GM12878 (cell line): ENCODE results near the gene OFD1. TPM values are rescaled to one million over a fixed set of nuclear protein-coding genes. Genes with fewer than 3 reads are reported as not detected.

Experiments used
- ATAC-seq: fragments of 200-7000 bp; cut with Tn5 transposase; 3 replicates; pipeline ENCODE4 v1.9.1; 2020; ENCODE audit warnings: mild to moderate bottlenecking, moderate library complexity
- BruUV-seq: library from RNA; stranded (reverse); fragments of 400-500 nt; replicated peaks from 2 replicates; lab custom pipeline; 2021; lab: Mats Ljungman, UMichigan
- CTCF ChIA-PET: fragments of 300-600 bp; sonication (Branson Sonifier 250); formaldehyde crosslinking; extraction: SDS; loops from one replicate; lab custom pipeline; 2021; ENCODE audit warnings: inconsistent platforms; lab: Yijun Ruan, JAX
- POLR2A ChIA-PET: fragments of 350-600 bp; formaldehyde crosslinking; extraction: SDS; loops from one replicate; lab custom pipeline; 2021; ENCODE audit warnings: inconsistent platforms; lab: Charles Lee
- RAD21 ChIA-PET: fragments of 300-600 bp; sonication (Branson Sonifier 250); formaldehyde crosslinking; loops from one replicate; lab custom pipeline; 2023; ENCODE audit warnings: antibody characterized with exemption; ENCODE audit not compliant: unreplicated experiment; lab: Charles Lee
- SMC1A ChIA-PET: fragments of 300-600 bp; sonication (Branson Sonifier 250); formaldehyde crosslinking; loops from one replicate; lab custom pipeline; 2023; ENCODE audit not compliant: unreplicated experiment, uncharacterized antibody; lab: Charles Lee
- DNase-seq: peaks from one replicate; pipeline ENCODE4 v3.0.0-alpha.2; 2011; ENCODE audit warnings: low read depth, low spot score
- FAIRE-seq: peaks from 3 replicates; lab custom pipeline; 2011; peaks lifted over from hg19 to GRCh38; lab: Jason Lieb, UNC
- H2AFZ ChIP-seq: 2 replicates; pipeline ENCODE4 v1.6.0; 2011; ENCODE audit warnings: low read depth, low read length, control low read depth; ENCODE audit not compliant: control insufficient read depth
- H3K27ac ChIP-seq: 2 replicates; pipeline ENCODE4 v1.5.1; 2011; ENCODE audit warnings: control low read depth; ENCODE audit not compliant: control insufficient read depth, insufficient read depth
- H3K27me3 ChIP-seq, 2 experiments: replicated peaks in 1 of 2; 2 replicates each; pipeline versions ENCODE4 v1.6.0 to v1.6.1; 2011; ENCODE audit warnings: low read length in 1 of 2; ENCODE audit not compliant: control insufficient read depth in 2 of 2, insufficient read depth in 2 of 2
- H3K36me3 ChIP-seq, 2 experiments: 2 replicates each; pipeline ENCODE4 v1.5.1; 2011; ENCODE audit warnings: low read length in 1 of 2; ENCODE audit not compliant: control insufficient read depth in 2 of 2, insufficient read depth in 2 of 2
- H3K4me1 ChIP-seq: 2 replicates; pipeline ENCODE4 v1.6.1; 2011; ENCODE audit warnings: mild to moderate bottlenecking, low read length, moderate library complexity, mixed read lengths; ENCODE audit not compliant: control insufficient read depth, insufficient read depth
- H3K4me2 ChIP-seq: 2 replicates; pipeline ENCODE4 v1.6.0; 2011; ENCODE audit warnings: control low read depth; ENCODE audit not compliant: control insufficient read depth, insufficient read depth
- H3K4me3 ChIP-seq: fragments of 200-600 bp; sonication (generic); 2 replicates; pipeline ENCODE4 v1.5.1; 2016
- H3K79me2 ChIP-seq: 2 replicates; pipeline ENCODE4 v1.6.0; 2011; ENCODE audit warnings: low read length; ENCODE audit not compliant: control insufficient read depth, insufficient read depth
- H3K9ac ChIP-seq: 2 replicates; pipeline ENCODE4 v1.8.0; 2011; ENCODE audit warnings: low read length, control low read depth, mixed read lengths; ENCODE audit not compliant: control insufficient read depth, insufficient read depth
- H3K9me3 ChIP-seq: replicated peaks from 3 replicates; pipeline ENCODE4 v1.5.1; 2011; ENCODE audit warnings: mild to moderate bottlenecking, low read length; ENCODE audit not compliant: control insufficient read depth, insufficient read depth
- H4K20me1 ChIP-seq: 2 replicates; pipeline ENCODE4 v1.6.0; 2011; ENCODE audit not compliant: control insufficient read depth, insufficient read depth
- ASH2L ChIP-seq: fragments of 300-600, 200-600 bp; sonication (generic); IDR thresholded peaks from 2 replicates; pipeline ENCODE4 v1.6.1; 2017; ENCODE audit warnings: low read depth, mild to moderate bottlenecking, borderline replicate concordance
- DPF2 ChIP-seq: fragments of 450-650 bp; IDR thresholded peaks from 2 replicates; pipeline ENCODE4 v1.6.1; 2017; ENCODE audit warnings: mild to moderate bottlenecking
- FOXK2 ChIP-seq: fragments of 450-650 bp; IDR thresholded peaks from 2 replicates; pipeline ENCODE4 v1.6.1; 2017; ENCODE audit warnings: mild to moderate bottlenecking, moderate library complexity
- GATAD2B ChIP-seq: fragments of 450-650 bp; conservative IDR thresholded peaks from 2 replicates; pipeline ENCODE4 v1.6.1; 2017; ENCODE audit warnings: low read depth, mild to moderate bottlenecking, moderate library complexity
- MEF2B ChIP-seq: fragments of 450-650 bp; IDR thresholded peaks from 2 replicates; pipeline ENCODE4 v1.6.1; 2018; ENCODE audit warnings: mild to moderate bottlenecking, moderate library complexity; ENCODE audit not compliant: partially characterized antibody, poor library complexity, severe bottlenecking
- NFYB ChIP-seq: IDR thresholded peaks from 2 replicates; pipeline ENCODE4 v1.6.1; 2011; ENCODE audit warnings: low read depth, mild to moderate bottlenecking, low read length, improper control_type of control experiment, moderate library complexity; ENCODE audit not compliant: insufficient read depth
- RAD21 ChIP-seq: IDR thresholded peaks from 2 replicates; pipeline ENCODE4 v1.6.1; 2011; ENCODE audit warnings: mild to moderate bottlenecking, low read depth, low read length, moderate library complexity; ENCODE audit not compliant: insufficient read depth
- RAD51 ChIP-seq: fragments of 450-650 bp; IDR thresholded peaks from 2 replicates; pipeline ENCODE4 v1.6.1; 2016; ENCODE audit warnings: moderate library complexity, mild to moderate bottlenecking, inconsistent platforms
- RB1 ChIP-seq: fragments of 450-650 bp; formaldehyde crosslinking; IDR thresholded peaks from 2 replicates; pipeline ENCODE4 v1.6.1; 2017; ENCODE audit warnings: mild to moderate bottlenecking, borderline replicate concordance
- RELA ChIP-seq: fragments of 450-650 bp; IDR thresholded peaks from 2 replicates; pipeline ENCODE4 v1.8.0; 2014; ENCODE audit warnings: borderline replicate concordance; ENCODE audit not compliant: partially characterized antibody
- SIN3A ChIP-seq: IDR thresholded peaks from 2 replicates; pipeline ENCODE4 v1.6.1; 2012; ENCODE audit warnings: low read depth, low read length, improper control_type of control experiment
- TCF7 ChIP-seq: IDR thresholded peaks from 2 replicates; pipeline ENCODE4 v1.6.1; 2014; ENCODE audit warnings: antibody characterized with exemption, borderline replicate concordance
- ZZZ3 ChIP-seq: IDR thresholded peaks from 2 replicates; pipeline ENCODE4 v1.6.1; 2011; ENCODE audit warnings: low read depth; ENCODE audit not compliant: control insufficient read depth, insufficient read length
- WGBS: methylation state at CpG from one replicate; pipeline ENCODE4 v1.1.6; 2016; ENCODE audit warnings: low lambda C conversion rate; ENCODE audit not compliant: insufficient replicate concordance, insufficient coverage; ENCODE audit errors: missing lambda C conversion rate; 5-methylcytosine and 5-hydroxymethylcytosine counted together
- in situ Hi-C: fragments of 300-500 bp; cut with MboI; formaldehyde crosslinking; loops from 9 replicates; pipeline ENCODE4 v1.14.3; 2018; ENCODE audit warnings: mixed read lengths
- intact Hi-C: fragments of 100-400 bp; cut with micrococcal nuclease; formaldehyde crosslinking; loops from one replicate; pipeline ENCODE4 v1.14.2; 2022; ENCODE audit not compliant: unreplicated experiment
- polyA plus RNA-seq, 11 experiments: library from polyadenylated mRNA; depleted of rRNA in 4 of 11; unstranded in 6 of 11; stranded (reverse) in 5 of 11; fragments of >200 nt; fragmentation: Nextera tagmentation in 4 of 11; fragmentation: Illumina TruSeq in 1 of 11; extraction: Ambion mirVana in 4 of 11; extraction: Trizol in 1 of 11; gene quantifications; 1 replicate in 1 of 11; 2 replicates in 10 of 11; pipeline versions ENCODE4 v1.2.1 to v1.2.3, GENCODE V29; 2011 to 2016; ENCODE audit warnings: inconsistent platforms in 2 of 11, missing spikeins in 2 of 11, low read depth in 1 of 11
- total RNA-seq, 4 experiments: library from RNA; depleted of rRNA in 3 of 4; stranded (reverse); fragments of >200 nt in 3 of 4; fragmentation: Illumina TruSeq in 1 of 4; extraction: Trizol in 1 of 4; gene quantifications; 2 replicates each; pipeline versions ENCODE4 v1.2.1 to v1.2.3, GENCODE V29; 2013 to 2021
- TF ChIP-seq, protein P1 (sequence below): fragments of 450-650 bp; formaldehyde crosslinking; IDR thresholded peaks from 2 replicates; pipeline ENCODE4 v1.4.0; 2020; ENCODE audit warnings: mild to moderate bottlenecking, moderate library complexity
- TF ChIP-seq, protein P2 (sequence below): IDR thresholded peaks from 2 replicates; pipeline ENCODE4 v1.6.1; 2012; ENCODE audit warnings: low read length, inconsistent platforms

Gene OFD1
- total and polyA plus RNA-seq, 10 of the 15 experiments (the other 5 are each of a cell fraction or from before 2014, with no cell fraction given): 22.4 to 77.2 (median 34.1) TPM

DNA sequence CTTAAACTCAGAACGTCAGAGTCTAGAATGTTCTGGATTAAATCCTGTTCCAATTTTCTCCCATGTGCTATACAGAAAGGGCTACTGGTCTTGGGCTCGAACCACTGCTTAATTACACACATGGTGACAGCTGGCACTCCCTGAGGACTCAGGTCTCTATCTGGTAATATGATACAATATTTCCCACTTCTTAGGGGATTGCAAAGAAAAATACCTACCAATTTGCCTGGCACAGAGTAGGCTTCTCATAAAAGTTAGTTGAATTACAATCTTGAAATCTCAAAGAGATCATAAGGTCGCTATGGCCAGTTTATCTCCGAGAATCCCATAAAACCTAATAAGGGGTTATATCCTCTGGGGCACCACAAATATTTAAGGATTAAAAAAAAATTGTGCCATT, 73.7 kb downstream of the OFD1 start:
- ATAC-seq (no peak), DNase-seq (no peak), FAIRE-seq (no peak)
- Histone ChIP-seq H3K9me3 (no peaks in the 10 kb centered on the region), H3K27me3 (0 out of 4 replicates have a peak, but pooled peaks cover 0 to 6% of the 10 kb centered on the region in 2 experiments), H2AFZ (no peak overlapping the region), H3K4me2 (no peak overlapping the region), H3K36me3 (no peaks in the 10 kb centered on the region), H3K27ac (no peak overlapping the region), H3K4me1 (no peaks in the 10 kb centered on the region), H3K79me2 (no peaks in the 10 kb centered on the region), H3K4me3 (no peak overlapping the region), H4K20me1 (no peaks in the 10 kb centered on the region), H3K9ac (no peak overlapping the region)
- ChIA-PET CTCF (no interaction called here), SMC1A (interaction anchor here (0.9 kb wide), 1 partner anchor 56 kb away, joined by 3 read pairs; no protein-coding TSS in a partner anchor), POLR2A (no interaction called here), RAD21 (no interaction called here)
- WGBS: 25% methylated on average over 4 of the region's 4 CpGs
- no TSS peak for BruUV-seq
- no peak for TF ChIP-seq FOXK2
- no peak for TF ChIP-seq SIN3A
- TF ChIP-seq, protein P1, sequence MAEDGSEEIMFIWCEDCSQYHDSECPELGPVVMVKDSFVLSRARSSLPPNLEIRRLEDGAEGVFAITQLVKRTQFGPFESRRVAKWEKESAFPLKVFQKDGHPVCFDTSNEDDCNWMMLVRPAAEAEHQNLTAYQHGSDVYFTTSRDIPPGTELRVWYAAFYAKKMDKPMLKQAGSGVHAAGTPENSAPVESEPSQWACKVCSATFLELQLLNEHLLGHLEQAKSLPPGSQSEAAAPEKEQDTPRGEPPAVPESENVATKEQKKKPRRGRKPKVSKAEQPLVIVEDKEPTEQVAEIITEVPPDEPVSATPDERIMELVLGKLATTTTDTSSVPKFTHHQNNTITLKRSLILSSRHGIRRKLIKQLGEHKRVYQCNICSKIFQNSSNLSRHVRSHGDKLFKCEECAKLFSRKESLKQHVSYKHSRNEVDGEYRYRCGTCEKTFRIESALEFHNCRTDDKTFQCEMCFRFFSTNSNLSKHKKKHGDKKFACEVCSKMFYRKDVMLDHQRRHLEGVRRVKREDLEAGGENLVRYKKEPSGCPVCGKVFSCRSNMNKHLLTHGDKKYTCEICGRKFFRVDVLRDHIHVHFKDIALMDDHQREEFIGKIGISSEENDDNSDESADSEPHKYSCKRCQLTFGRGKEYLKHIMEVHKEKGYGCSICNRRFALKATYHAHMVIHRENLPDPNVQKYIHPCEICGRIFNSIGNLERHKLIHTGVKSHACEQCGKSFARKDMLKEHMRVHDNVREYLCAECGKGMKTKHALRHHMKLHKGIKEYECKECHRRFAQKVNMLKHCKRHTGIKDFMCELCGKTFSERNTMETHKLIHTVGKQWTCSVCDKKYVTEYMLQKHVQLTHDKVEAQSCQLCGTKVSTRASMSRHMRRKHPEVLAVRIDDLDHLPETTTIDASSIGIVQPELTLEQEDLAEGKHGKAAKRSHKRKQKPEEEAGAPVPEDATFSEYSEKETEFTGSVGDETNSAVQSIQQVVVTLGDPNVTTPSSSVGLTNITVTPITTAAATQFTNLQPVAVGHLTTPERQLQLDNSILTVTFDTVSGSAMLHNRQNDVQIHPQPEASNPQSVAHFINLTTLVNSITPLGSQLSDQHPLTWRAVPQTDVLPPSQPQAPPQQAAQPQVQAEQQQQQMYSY (CRISPR knock-in tag): no peak
- in situ Hi-C loops (no loop called here), intact Hi-C loops (no loop called here)

DNA sequence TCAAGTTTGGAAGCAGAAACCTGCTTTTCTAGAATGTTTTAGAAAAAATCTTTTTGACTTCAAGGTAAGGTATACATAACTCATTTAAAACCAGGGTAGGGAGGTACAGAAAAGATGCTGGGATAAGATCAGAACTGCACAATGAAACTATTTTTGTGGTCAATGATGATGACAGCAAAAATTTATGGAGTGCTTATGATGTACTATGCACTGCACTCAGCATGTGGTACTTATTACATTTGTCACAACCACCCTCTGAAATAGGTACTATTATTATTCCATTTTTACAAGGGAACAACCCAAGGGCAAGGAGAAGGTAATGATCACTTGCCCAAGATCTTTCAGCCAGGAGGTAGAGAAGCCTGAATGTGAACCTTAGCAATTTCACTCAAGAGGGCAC, 74.3 kb downstream of the OFD1 start:
- TF ChIP-seq TCF7 (no peak), NFYB (no peak), RELA (no peak), RAD51 (no peak), DPF2 (no peak), RAD21 (no peak), RB1 (no peak), ZZZ3 (no peak), GATAD2B (no peak), MEF2B (no peak), ASH2L (no peak)
- TF ChIP-seq, protein P2, sequence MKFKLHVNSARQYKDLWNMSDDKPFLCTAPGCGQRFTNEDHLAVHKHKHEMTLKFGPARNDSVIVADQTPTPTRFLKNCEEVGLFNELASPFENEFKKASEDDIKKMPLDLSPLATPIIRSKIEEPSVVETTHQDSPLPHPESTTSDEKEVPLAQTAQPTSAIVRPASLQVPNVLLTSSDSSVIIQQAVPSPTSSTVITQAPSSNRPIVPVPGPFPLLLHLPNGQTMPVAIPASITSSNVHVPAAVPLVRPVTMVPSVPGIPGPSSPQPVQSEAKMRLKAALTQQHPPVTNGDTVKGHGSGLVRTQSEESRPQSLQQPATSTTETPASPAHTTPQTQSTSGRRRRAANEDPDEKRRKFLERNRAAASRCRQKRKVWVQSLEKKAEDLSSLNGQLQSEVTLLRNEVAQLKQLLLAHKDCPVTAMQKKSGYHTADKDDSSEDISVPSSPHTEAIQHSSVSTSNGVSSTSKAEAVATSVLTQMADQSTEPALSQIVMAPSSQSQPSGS: no peak
- Histone ChIP-seq H3K79me2 (no peaks in the 10 kb centered on the region), H3K4me1 (no peaks in the 10 kb centered on the region), H2AFZ (no peak overlapping the region), H3K27ac (no peak overlapping the region), H4K20me1 (no peaks in the 10 kb centered on the region), H3K4me2 (no peak overlapping the region), H3K27me3 (0 out of 4 replicates have a peak, but pooled peaks cover 0 to 6% of the 10 kb centered on the region in 2 experiments), H3K9ac (no peak overlapping the region), H3K36me3 (no peaks in the 10 kb centered on the region), H3K9me3 (no peaks in the 10 kb centered on the region), H3K4me3 (no peak overlapping the region)
- no peak for DNase-seq
- in situ Hi-C loops: no loop called here
- no peak for ATAC-seq
- ChIA-PET RAD21 (no interaction called here), CTCF (no interaction called here), SMC1A (no interaction called here), POLR2A (no interaction called here)
- FAIRE-seq: no peak
- BruUV-seq: no TSS peak
- intact Hi-C loops: no loop called here
